Breast epithelium (tissue), 3 donors: ENCODE results near the gene BTN1A1.

ENCODE experiments used
- POLR2AphosphoS5 ChIP-seq, 3 donors: sonication (generic); formaldehyde crosslinking; IDR thresholded peaks; one replicate each; pipeline ENCODE4 v1.6.1; 2017; ENCODE audit warnings: antibody characterized with exemption in 3 of 3
- TF ChIP-seq, protein P1 (sequence below), 3 donors: fragments of 450-650 bp; IDR thresholded peaks; one replicate each; pipeline ENCODE4 v1.5.1; 2016 to 2017; ENCODE audit warnings: antibody characterized with exemption in 3 of 3, mild to moderate bottlenecking in 3 of 3, moderate library complexity in 3 of 3

DNA sequence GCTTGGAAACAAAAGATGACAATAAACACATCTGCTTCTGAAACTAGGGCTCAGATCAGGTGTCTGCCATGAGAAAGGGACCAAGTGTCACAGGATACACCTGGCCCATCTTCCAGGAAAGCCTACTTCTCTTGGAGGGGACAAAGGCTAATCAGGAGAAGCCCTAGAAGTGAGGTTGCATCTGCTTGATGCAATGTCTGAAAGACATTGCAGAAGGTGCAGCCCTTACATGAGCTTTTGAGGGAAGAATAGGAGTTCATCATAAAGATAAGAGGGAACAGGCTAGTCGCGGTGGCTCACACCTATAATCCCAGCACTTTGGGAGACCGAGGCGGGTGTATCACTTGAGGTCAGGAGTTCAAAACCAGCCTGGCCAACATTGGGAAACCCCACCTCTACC lies 2.5 kb upstream of the BTN1A1 start:
- TF ChIP-seq POLR2AphosphoS5 (IDR thresholded peaks at IDR 0.05) = no peak
- TF ChIP-seq, protein P1, sequence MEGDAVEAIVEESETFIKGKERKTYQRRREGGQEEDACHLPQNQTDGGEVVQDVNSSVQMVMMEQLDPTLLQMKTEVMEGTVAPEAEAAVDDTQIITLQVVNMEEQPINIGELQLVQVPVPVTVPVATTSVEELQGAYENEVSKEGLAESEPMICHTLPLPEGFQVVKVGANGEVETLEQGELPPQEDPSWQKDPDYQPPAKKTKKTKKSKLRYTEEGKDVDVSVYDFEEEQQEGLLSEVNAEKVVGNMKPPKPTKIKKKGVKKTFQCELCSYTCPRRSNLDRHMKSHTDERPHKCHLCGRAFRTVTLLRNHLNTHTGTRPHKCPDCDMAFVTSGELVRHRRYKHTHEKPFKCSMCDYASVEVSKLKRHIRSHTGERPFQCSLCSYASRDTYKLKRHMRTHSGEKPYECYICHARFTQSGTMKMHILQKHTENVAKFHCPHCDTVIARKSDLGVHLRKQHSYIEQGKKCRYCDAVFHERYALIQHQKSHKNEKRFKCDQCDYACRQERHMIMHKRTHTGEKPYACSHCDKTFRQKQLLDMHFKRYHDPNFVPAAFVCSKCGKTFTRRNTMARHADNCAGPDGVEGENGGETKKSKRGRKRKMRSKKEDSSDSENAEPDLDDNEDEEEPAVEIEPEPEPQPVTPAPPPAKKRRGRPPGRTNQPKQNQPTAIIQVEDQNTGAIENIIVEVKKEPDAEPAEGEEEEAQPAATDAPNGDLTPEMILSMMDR (IDR thresholded peaks at IDR 0.05) = no peak
